ENCODE measurements around the gene PPP1R14B.
A peak's percentile ranks its signal among the peaks of the same experiment; 100 is the strongest.

Gene PPP1R14B, protein sequence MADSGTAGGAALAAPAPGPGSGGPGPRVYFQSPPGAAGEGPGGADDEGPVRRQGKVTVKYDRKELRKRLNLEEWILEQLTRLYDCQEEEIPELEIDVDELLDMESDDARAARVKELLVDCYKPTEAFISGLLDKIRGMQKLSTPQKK

DNA sequence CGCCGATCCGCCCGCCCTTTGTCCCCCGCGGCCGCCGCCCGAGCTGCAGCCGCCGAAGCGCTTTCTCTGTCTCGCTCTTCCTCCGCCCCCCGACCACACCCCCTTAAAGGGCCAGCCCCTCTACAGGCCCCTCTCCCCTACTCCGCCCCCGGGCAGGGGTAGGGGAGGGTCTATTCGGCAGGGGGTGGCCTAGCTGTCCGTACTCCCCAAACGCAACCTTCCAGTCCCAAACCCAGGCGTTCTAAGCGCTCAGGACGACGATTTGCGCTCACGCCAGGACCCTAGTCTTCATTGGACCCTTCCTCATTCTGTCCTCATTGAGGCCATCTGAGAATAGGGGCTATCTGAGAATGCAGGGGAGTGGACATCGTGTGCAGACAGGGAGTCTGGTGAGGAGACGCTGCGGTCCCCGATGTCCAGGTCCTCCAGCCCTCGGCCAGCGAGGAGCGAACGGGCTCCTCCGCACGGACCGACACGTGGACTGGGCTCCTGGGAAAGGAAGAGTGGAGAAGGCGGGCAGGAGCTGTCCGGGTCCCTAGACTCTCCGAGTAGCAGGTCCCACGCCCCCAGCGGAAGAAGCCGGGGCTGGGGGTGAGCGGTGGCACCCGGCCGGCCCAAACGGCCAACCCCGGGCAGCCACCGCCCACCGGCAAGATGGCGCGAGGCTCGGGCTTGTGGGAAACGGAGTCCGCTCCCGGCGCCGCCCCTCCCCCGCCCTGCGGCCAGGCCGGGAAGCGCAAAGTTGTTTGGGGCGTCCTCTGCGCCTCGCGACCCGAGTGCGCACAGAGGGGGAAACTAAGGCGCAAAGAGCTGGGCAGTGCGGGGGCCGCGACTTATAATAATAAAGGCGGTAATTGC lies at the start of gene PPP1R14B:
TSS of gene PPP1R14B (minus strand) at position 73 of the 858 bp plus-strand sequence. CDS start 270 bp downstream, outside the sequence.
- no peaks in the 10 kb centered on the region for H3K27me3 ChIP-seq (ENCODE audit: control insufficient read depth in 2 of 2, insufficient read depth in 2 of 2, low read length in 2 of 2)
- peak within 1 kb of the TSS; percentile 95 to 97 for H3K4me3 ChIP-seq (ENCODE audit: low read length in 2 of 2)
- peak within 1 kb of the TSS; percentile 93 to 95 for H3K27ac ChIP-seq (ENCODE audit: low read depth in 2 of 2, low read length in 2 of 2)
- no peaks in the 10 kb centered on the region for H3K9me3 ChIP-seq (ENCODE audit: control insufficient read depth in 2 of 2, low read length in 2 of 2)
- H3K4me1 ChIP-seq (ENCODE audit: control insufficient read depth in 2 of 2, insufficient read depth in 2 of 2, low read length in 2 of 2): peaks cover 38 to 44% of the 10 kb centered on the region in 2 donors
- peak within 1 kb of the TSS; percentile 86 to 89 for H3K9ac ChIP-seq (ENCODE audit: low read depth in 1 of 2, low read length in 2 of 2)
- H3K36me3 ChIP-seq (ENCODE audit: control insufficient read depth in 2 of 2, insufficient read depth in 2 of 2, low read length in 2 of 2): peaks cover 7 to 8% of the 10 kb centered on the region in 2 donors

DNA sequence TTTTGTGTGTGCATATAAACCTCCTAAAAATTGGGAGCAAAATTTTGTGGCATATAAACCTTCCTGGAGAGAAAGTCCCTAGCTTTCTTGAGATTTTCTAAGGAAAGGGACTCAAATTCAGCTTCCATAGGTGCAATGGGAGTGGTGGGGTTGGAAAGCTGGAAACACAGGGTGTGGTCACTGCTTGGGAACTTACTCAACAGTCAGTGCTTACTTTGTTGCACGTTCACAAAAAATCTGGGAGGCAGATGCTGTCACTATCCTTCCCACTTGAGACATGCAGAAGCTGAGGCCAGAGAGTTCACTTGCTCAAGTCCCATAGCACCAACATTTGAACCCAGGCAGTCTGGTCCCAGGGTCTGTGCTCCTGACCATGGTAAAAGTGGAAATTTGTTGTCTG lies 49.5 kb upstream of the PPP1R14B start:
- Histone ChIP-seq H3K27me3 (ENCODE audit: control insufficient read depth in 2 of 2, insufficient read depth in 2 of 2, low read length in 2 of 2) (peaks cover 59 to 76% of the 10 kb centered on the region in 2 donors), H3K9me3 (ENCODE audit: control insufficient read depth in 2 of 2, low read length in 2 of 2) (no peaks in the 10 kb centered on the region), H3K9ac (ENCODE audit: low read depth in 1 of 2, low read length in 2 of 2) (no peak overlapping the region), H3K4me3 (ENCODE audit: low read length in 2 of 2) (no peak overlapping the region), H3K27ac (ENCODE audit: low read depth in 2 of 2, low read length in 2 of 2) (no peak overlapping the region), H3K4me1 (ENCODE audit: control insufficient read depth in 2 of 2, insufficient read depth in 2 of 2, low read length in 2 of 2) (peaks cover 17 to 27% of the 10 kb centered on the region in 2 donors), H3K36me3 (ENCODE audit: control insufficient read depth in 2 of 2, insufficient read depth in 2 of 2, low read length in 2 of 2) (no peaks in the 10 kb centered on the region)

DNA sequence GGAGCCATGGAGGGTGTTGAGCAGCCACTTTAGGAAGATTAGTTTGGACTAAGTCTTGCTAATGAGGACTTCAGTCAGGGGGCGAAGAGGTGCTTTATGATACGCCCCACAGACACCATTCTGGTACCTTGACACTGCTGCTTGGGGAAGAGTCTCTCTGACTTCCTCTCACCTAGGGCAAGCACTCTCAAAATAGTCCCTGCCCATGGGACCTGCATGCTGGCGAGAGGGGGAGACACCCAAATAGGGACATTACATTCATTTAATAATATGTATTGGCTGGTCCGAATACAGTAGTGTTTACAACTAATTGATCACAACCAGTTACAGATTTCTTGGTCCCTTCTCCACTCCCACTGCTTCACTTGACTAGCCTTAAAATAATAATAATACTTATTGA lies 49.0 kb upstream of the PPP1R14B start:
- Histone ChIP-seq H3K27ac (ENCODE audit: low read depth in 2 of 2, low read length in 2 of 2) (no peak overlapping the region), H3K36me3 (ENCODE audit: control insufficient read depth in 2 of 2, insufficient read depth in 2 of 2, low read length in 2 of 2) (no peaks in the 10 kb centered on the region), H3K4me1 (ENCODE audit: control insufficient read depth in 2 of 2, insufficient read depth in 2 of 2, low read length in 2 of 2) (peaks cover 16 to 25% of the 10 kb centered on the region in 2 donors), H3K4me3 (ENCODE audit: low read length in 2 of 2) (no peak overlapping the region), H3K9me3 (ENCODE audit: control insufficient read depth in 2 of 2, low read length in 2 of 2) (no peaks in the 10 kb centered on the region), H3K9ac (ENCODE audit: low read depth in 1 of 2, low read length in 2 of 2) (no peak overlapping the region), H3K27me3 (ENCODE audit: control insufficient read depth in 2 of 2, insufficient read depth in 2 of 2, low read length in 2 of 2) (peaks cover 62 to 81% of the 10 kb centered on the region in 2 donors)

DNA sequence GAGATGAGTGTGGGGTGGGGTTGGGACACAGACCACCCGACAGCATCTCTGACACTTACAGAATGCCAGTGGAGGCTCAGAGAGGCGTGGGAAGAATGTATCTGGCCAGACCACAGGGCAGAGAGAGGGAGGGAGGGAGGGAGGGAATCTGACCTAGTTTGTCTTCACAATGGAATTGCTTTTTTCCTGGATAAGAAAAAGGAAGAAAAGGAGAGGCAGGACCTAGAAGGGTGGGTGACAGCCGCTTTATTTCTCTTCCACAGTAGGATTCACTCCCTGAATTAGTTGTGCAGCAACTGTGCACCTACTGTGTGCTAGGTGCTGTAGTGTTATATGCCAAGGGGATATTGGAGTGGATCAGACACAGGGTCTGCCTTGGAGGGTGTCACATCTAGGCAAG lies 48.0 kb upstream of the PPP1R14B start:
- Histone ChIP-seq H3K36me3 (ENCODE audit: control insufficient read depth in 2 of 2, insufficient read depth in 2 of 2, low read length in 2 of 2) (no peaks in the 10 kb centered on the region), H3K9ac (ENCODE audit: low read depth in 1 of 2, low read length in 2 of 2) (no peak overlapping the region), H3K9me3 (ENCODE audit: control insufficient read depth in 2 of 2, low read length in 2 of 2) (no peaks in the 10 kb centered on the region), H3K4me3 (ENCODE audit: low read length in 2 of 2) (no peak overlapping the region), H3K27ac (ENCODE audit: low read depth in 2 of 2, low read length in 2 of 2) (no peak overlapping the region), H3K4me1 (ENCODE audit: control insufficient read depth in 2 of 2, insufficient read depth in 2 of 2, low read length in 2 of 2) (peaks cover 6 to 16% of the 10 kb centered on the region in 2 donors), H3K27me3 (ENCODE audit: control insufficient read depth in 2 of 2, insufficient read depth in 2 of 2, low read length in 2 of 2) (peaks cover 64 to 79% of the 10 kb centered on the region in 2 donors)

DNA sequence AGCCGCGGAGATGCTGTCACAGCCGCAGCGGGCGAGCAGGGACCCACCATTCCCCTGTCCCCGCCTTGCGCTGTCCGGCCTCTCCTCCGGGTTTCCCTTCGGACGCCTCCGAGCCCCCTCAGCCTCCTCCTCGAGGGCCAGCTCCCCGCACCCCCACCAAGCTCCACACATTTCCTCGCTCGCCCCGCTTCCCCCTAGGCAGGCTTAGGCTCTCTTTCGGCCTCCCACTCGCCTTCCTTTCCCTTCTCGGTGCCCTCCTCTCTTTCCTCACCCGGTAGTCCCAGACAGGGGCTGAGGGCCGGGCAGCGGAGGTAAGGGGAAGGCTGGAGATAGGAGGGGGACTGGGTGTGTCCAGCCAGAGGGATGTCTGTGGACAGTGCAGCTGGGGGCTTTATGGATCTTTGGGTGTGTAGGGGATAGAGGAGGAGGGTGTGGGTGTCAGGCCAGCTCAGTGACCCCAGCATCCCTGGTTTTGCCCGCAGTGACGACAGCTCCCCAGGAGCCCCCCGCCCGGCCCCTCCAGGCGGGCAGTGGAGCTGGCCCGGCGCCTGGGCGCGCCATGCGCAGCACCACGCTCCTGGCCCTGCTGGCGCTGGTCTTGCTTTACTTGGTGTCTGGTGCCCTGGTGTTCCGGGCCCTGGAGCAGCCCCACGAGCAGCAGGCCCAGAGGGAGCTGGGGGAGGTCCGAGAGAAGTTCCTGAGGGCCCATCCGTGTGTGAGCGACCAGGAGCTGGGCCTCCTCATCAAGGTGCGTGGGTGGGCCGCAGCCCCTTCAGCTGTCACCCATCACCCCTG lies 45.9 kb upstream of the PPP1R14B start:
- H3K27ac ChIP-seq (ENCODE audit: low read depth in 2 of 2, low read length in 2 of 2): no peak overlapping the region
- H3K9me3 ChIP-seq (ENCODE audit: control insufficient read depth in 2 of 2, low read length in 2 of 2): no peaks in the 10 kb centered on the region
- H3K9ac ChIP-seq (ENCODE audit: low read depth in 1 of 2, low read length in 2 of 2): no peak overlapping the region
- peaks cover 4 to 9% of the 10 kb centered on the region in 2 donors for H3K4me1 ChIP-seq (ENCODE audit: control insufficient read depth in 2 of 2, insufficient read depth in 2 of 2, low read length in 2 of 2)
- peaks cover 53 to 58% of the 10 kb centered on the region in 2 donors for H3K27me3 ChIP-seq (ENCODE audit: control insufficient read depth in 2 of 2, insufficient read depth in 2 of 2, low read length in 2 of 2)
- H3K4me3 ChIP-seq (ENCODE audit: low read length in 2 of 2): peak overlapping the region; percentile 20
- H3K36me3 ChIP-seq (ENCODE audit: control insufficient read depth in 2 of 2, insufficient read depth in 2 of 2, low read length in 2 of 2): no peaks in the 10 kb centered on the region

DNA sequence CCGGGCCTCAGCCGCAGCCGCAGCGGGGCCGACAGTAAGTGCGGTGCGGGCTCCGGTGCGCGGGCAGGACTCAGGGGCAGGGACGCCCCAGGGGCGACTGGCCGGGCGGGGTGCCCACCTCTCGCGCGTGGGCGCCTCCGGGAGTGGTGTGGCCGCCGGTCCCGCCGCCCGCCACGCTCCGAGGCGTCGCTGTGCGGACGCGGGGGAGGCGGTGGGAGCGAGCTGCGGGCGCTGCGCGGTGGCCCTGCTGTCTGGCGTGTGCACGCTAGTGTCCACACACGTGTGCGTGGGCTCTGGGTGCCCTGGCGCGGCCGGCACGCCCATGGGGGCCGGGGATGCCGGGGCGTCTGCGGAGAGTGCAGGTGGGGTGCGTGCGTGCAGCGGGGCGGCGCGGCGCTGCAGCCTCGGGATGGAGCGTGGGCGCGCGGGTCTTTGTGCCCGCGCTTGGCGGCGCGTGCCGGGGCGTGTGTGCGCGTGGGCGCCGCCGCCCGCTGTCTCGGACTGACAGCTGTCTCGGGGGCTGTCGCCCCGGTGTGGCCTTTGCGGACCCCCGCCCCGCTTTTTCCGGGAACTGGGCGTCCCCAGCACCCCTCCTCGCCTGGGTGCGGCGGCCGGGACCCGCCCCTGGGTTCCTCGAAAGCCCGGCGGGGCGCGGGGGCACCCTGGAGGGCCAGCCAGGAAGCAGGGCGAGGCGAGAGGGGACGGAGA lies 45.2 kb upstream of the PPP1R14B start:
- Histone ChIP-seq H3K4me1 (ENCODE audit: control insufficient read depth in 2 of 2, insufficient read depth in 2 of 2, low read length in 2 of 2) (peaks cover 4 to 9% of the 10 kb centered on the region in 2 donors), H3K27ac (ENCODE audit: low read depth in 2 of 2, low read length in 2 of 2) (no peak overlapping the region), H3K27me3 (ENCODE audit: control insufficient read depth in 2 of 2, insufficient read depth in 2 of 2, low read length in 2 of 2) (peaks cover 45 to 51% of the 10 kb centered on the region in 2 donors), H3K9ac (ENCODE audit: low read depth in 1 of 2, low read length in 2 of 2) (no peak overlapping the region), H3K36me3 (ENCODE audit: control insufficient read depth in 2 of 2, insufficient read depth in 2 of 2, low read length in 2 of 2) (no peaks in the 10 kb centered on the region), H3K4me3 (ENCODE audit: low read length in 2 of 2) (peak overlapping the region; percentile 20), H3K9me3 (ENCODE audit: control insufficient read depth in 2 of 2, low read length in 2 of 2) (no peaks in the 10 kb centered on the region)

DNA sequence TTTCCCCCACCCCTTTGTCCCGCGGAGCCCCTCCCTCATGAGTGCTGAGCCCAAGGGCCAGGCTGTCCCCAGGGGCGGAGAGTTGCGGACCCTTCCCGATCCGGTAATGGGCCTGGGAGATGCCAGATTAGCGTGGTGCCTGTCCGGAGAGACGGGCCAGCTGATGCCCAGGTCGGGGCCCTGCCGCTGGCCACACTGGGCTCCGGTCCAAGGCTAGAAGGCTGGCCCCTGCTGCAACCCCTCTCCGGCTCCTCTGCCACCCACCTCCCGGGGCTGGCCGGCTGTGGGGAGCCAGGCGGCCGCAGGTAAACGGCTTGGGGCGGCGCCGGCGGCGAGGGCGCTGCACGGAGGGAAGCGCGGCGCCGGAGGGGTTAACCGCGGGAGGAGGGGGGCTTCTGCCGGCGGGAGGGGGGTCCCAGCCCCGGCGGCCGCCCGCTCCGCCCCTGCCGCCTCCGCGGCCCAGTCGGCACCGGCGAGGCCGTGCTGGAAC lies 44.6 kb upstream of the PPP1R14B start, which contains the start of gene KCNK4:
TSS of gene KCNK4 (plus strand) at position 41 of the 490 bp plus-strand sequence. CDS start 1,717 bp downstream, outside the sequence.
- H3K4me1 ChIP-seq (ENCODE audit: control insufficient read depth in 2 of 2, insufficient read depth in 2 of 2, low read length in 2 of 2): peaks cover 7 to 14% of the 10 kb centered on the region in 2 donors
- peaks cover 39 to 45% of the 10 kb centered on the region in 2 donors for H3K27me3 ChIP-seq (ENCODE audit: control insufficient read depth in 2 of 2, insufficient read depth in 2 of 2, low read length in 2 of 2)
- peak within 1 kb of the TSS in 1 of 2 donors; percentile 20 for H3K4me3 ChIP-seq (ENCODE audit: low read length in 2 of 2)
- no peak within 1 kb of the TSS for H3K27ac ChIP-seq (ENCODE audit: low read depth in 2 of 2, low read length in 2 of 2)
- no peaks in the 10 kb centered on the region for H3K36me3 ChIP-seq (ENCODE audit: control insufficient read depth in 2 of 2, insufficient read depth in 2 of 2, low read length in 2 of 2)
- H3K9me3 ChIP-seq (ENCODE audit: control insufficient read depth in 2 of 2, low read length in 2 of 2): no peaks in the 10 kb centered on the region
- H3K9ac ChIP-seq (ENCODE audit: low read depth in 1 of 2, low read length in 2 of 2): no peak within 1 kb of the TSS

DNA sequence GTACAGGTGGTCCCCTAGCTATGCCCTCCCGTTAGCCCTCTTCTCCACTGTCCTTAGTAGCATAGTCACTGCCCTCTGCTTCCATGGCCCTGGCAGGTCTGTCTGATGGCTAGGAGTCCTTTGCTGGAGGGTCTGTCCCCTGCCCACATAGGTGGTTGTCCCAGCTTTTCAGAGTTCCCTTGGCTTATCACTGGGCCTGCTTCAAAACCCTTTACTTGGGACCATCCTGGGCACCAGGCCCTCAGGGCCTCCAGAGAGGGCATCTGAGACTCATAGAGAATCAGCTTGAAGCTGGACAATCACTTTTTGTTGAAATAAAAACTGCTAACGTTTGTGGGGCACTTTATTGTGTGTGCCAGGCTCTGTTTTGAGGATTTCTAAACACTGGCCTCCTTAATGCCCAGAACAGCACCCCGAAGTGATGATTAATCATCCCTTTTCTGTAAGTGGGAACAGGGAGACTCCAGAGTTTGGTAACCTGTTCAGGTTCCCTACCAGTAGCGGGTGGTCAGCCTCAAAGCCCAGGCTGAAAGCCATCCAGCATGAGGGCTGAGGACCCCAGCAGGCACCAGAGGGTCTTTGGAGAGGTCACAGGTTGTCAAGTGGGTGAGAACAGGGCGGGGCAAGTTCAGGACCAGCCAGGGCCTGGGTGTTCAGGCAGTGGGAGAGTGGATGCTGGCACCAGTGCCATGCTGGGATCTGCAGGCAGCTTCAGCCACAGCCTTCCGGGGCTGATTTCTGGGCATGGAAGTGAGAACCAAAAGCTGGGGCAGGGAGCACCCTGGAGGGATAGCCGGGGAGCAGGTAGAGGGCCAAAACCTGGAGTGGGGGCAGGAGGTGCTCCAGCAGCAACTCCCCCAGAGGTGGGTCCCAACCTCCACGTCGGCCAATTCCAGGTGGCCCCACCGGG lies 43.9 kb upstream of the PPP1R14B start:
- Histone ChIP-seq H3K4me3 (ENCODE audit: low read length in 2 of 2) (no peak overlapping the region), H3K9me3 (ENCODE audit: control insufficient read depth in 2 of 2, low read length in 2 of 2) (no peaks in the 10 kb centered on the region), H3K4me1 (ENCODE audit: control insufficient read depth in 2 of 2, insufficient read depth in 2 of 2, low read length in 2 of 2) (peaks cover 12 to 17% of the 10 kb centered on the region in 2 donors), H3K36me3 (ENCODE audit: control insufficient read depth in 2 of 2, insufficient read depth in 2 of 2, low read length in 2 of 2) (no peaks in the 10 kb centered on the region), H3K27me3 (ENCODE audit: control insufficient read depth in 2 of 2, insufficient read depth in 2 of 2, low read length in 2 of 2) (peaks cover 34 to 39% of the 10 kb centered on the region in 2 donors), H3K9ac (ENCODE audit: low read depth in 1 of 2, low read length in 2 of 2) (no peak overlapping the region), H3K27ac (ENCODE audit: low read depth in 2 of 2, low read length in 2 of 2) (no peak overlapping the region)
